HG03460 (cell line): ENCODE measurements around the gene SH2D1B.

ENCODE experiments used
- ATAC-seq: cut with Tn5 transposase; IDR thresholded peaks from one replicate; pipeline ENCODE4 v1.9.1; 2021; ENCODE audit not compliant: unreplicated experiment

SH2D1B gene

DNA sequence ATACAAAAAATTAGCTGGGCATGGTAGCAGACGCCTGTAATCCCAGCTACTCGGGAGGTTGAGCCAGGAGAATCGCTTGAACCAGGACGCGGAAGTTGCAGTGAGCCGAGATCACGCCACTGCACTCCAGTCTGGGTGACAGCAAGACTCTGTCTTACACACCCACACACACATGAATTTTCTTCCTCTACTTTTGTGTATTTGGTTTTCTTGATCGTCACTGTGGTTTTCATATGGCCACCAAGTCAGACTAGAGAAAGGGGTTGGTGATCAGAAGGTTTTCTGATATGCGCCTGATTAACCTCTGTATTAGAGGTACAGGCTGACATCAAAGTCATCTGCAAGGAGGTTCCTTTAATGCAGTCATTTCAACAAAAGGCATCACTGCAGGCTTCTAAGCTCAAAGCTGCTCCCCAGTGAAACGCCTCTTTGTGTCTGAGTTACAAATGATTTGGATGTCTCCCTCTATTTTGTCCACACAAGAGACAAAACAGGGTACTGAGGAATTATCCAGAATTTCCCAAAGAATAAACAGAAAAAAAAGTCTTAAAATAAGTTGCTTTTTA is 11.1 kb downstream of the SH2D1B start:
- no peak for ATAC-seq

DNA sequence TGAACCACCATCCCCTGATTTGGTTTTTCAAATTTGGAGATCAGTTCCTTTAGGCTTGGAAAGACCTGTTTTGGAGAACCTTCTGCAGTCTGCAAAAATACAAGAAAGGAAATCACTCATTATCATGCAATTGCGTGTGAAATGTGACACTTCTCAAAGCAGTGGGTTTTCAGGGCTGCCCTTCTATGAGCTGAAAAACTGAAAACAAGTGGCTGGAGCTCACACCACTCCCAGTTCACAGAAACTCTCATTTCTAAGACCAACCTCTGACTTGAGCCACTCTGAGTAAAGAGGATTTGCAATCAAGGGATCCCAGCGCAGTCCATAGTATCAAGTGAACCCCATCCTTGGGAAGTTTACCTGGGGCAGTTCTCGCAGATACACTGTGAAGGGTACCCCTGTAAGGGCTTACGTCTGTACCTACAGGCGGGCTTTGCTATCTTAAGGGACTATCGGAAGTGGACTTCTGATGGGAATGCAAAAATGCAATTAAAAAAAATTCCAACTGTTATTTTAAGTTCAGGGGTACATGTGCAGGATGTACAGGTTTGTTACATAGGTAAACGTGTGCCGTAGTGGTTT is 12.8 kb downstream of the SH2D1B start:
- ATAC-seq, result no peak

DNA sequence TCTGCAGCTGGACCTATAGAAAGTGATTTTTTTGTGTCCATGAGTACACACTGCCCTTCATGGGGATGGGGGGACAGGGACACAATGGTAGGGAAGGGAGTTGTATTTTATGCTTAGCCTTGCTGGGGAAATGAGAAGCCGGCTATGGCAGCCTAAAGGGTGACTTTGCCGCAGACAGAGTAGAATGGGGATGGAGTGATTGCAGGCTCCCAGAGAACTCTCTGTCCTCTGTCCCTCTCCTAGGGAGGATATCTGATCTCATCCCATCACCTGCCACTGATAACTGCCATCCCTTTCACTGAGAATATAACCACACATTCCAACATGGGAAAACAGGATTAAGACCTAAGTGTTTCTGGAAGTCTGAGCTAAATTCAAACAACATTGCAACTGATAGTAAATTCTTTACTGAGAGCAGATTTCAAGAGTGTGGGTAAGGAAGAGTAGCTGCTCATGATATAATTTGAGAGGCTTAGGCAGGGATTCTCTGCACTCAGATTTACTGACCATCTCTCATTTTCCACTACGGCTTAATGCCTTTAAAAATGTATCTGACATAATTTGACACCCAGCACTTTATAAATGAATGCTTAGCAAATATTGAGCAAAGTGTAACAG is 13.9 kb downstream of the SH2D1B start:
- no peak for ATAC-seq

DNA sequence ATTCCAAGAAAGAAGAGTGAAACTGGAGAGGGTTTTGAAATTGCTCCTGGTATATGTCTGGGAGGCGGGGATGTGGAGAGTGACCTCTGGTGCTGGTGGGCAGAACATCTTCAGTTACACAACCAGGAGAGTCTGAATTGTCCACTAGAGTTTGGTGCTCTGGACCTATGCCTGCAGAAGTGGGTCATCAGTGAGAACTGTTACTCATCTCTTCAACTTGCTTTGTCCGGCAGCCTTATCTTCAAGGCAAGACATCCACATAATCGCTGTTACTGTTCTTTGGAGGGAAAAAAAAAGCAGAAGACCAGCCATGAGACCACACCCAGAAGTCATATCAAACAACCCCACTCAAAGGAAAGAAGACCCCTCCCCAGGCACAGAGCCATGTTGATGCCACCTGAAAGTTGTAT is 14.9 kb downstream of the SH2D1B start:
- no peak for ATAC-seq

DNA sequence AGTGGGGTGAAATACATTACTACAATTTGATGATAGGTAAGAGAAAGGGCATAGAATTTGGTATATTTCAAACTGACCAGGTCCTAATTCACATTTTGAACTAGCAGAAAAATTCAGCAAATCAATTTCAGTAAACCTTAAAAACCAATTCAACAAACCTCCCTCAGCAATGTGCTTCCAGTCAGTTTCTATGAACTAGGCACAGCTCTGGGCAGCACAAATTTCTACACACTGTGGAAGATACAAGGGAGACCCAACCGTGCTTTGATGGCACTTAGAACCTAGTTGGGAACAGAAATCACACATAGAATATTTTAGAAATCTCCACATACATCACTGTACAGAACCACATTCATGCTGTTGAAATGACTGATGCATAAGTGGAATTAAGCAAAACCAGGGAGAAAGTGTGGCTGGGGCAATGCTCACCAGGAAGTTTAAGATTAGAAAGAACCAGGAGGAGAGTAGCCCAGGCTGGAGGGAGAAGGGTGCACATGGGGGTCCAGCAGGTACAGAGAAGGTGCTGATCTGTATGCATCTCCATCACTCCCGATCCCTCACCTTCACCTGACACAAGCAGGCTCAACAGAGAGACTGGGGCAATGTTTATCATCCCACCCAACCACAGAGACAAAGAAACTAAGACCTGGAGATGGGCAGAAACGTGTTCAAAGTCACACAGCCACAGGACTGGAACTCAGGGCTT is 15.6 kb downstream of the SH2D1B start:
- ATAC-seq, result no peak

DNA sequence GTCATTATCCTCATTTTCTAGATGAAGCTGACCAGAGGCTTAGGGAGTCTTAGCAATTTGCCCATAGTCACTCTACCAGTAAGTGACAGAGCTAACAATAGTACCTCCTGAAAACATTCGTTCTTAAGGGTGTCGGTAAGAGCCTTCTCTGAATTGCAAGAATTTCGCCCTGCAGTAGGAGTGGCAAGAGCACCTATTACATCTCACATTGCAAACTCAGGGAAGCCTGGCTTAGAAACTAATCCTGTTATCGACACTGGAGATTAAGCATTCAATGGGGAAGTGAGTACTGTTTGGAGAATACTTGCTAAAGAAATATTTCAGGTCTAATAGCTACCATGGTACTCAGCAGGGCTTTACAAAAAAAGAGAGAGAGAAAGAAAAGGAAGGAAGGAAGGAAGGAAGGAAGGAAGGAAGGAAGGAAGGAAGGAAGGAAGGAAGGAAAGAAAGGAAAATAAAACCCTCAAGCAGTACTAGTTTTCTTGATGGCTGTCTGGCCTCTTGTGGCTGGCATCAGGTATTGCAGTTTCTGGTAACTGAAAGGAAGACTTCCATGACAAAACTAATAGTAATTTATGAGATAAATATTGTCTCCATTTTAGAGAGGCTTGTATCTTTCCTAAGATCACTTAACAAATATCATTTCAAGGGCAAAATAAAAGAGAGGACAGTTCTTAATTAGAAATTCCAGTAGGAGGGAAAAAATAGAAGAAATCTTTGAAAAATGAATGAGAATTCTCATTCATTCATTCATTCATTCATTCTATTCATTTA is 20.0 kb downstream of the SH2D1B start:
- no peak for ATAC-seq

DNA sequence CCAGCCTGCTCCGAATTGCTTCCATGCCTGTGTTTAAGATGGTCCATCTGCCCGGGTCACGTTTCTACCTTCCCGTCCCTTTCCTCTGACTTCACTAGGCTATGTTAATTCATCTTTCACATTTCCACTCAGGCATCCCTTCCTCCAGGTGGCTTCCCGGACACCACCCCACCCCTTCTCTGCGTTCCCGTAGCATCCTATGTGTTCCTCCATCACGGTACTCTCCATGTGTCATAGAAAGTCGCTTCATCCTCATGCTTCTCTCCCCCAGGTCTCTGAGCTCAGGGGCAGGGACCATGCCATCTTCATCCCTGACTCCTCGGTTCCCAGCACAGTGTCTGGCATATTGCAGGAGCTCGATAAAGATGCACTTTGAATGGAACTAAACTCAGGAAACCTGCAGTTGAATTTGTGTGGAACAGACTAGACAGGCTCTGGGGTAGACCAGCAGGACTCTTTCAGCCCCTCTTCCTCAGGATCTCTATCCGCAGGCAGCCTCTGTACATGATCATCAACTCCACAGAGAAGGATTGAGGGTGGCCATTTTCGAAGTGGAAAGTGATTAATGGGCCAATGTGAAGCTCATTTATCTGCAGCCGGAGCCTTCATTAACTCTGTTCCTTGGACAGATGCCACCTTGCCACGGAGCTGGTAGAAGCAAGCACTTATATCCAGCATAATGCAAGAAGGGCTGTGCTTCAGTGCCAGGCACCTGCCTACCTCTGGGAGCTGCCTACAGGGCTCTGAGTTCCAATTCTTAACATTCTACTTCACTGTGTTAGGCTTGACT is 21.3 kb downstream of the SH2D1B start:
- ATAC-seq, result no peak

DNA sequence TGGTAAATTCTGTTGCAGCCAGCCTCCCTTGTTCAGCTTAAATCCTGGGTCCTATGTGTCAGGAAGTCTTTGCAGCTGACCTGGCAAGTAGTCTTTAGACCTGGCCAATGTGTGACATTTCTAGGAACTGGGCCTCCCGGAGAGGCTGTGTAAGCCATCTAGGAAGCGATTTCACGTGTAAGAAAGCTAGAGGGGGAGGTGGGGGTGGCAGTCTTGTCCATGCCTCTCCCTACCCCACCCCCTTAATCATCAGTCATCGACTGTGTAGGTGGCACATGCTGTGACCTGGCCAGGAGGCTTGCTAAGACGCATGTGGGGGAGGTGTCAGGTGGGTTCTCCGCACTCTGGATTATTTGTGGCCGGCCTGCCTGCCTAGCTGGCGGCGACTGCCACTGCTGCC is 22.0 kb downstream of the SH2D1B start:
- ATAC-seq, result no peak

DNA sequence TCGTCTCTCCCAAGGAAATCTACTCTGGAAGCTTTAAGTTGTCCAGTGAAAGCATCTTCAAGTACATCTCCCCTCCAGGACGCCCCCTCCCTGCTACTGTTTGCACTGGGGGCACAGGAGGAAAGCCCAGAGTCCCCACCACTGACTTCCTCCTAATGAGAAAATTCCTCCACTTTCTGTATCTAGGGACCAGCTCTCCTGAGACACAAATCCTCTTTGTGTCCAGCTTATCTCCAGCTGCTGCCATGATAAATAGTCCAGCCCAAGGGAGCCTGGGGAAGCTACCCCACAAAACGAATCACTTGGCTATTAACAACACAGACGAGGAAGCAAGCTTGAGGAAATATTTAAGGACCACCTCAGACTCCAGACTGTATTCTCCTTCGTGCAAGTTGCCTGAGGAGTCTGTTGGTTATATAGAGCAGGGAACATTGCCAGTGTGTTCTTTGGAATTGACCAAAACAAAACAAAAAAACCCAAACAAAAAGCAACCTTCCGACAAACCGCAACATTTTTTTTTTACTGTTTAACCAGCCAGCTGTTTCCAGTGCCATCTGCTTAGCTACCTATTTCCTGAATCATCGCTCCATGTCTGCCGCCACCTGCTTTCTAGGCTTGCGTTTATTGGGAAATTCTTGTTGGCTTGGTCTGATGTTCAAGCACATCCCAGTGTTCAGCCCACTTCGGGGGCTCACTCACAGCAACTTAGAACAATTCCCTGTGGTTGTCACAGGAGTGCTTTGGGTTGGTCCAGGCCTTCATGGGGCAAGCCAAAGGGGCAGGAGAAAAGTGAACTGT is 22.7 kb downstream of the SH2D1B start:
- ATAC-seq, result peak; percentile 53

DNA sequence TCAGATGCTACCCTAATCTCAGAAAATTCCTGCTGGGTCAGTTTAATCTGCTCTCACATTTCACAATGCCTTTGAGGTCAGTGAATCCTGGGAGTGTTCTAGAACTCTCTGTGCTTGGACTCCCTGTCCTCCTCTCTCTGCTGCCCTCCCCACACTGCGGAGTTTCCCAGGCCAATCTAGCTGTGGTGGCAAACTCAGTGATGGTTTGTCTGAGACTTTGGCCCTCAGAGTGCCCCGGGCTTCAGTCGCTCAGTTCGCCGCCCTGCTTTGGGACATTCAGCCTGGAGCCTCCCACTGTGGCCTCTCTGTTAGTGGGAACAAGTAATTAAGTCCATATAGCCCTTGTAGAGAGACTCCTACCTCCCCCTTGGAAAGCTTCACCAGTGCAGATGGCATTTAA is 23.3 kb downstream of the SH2D1B start:
- no peak for ATAC-seq

DNA sequence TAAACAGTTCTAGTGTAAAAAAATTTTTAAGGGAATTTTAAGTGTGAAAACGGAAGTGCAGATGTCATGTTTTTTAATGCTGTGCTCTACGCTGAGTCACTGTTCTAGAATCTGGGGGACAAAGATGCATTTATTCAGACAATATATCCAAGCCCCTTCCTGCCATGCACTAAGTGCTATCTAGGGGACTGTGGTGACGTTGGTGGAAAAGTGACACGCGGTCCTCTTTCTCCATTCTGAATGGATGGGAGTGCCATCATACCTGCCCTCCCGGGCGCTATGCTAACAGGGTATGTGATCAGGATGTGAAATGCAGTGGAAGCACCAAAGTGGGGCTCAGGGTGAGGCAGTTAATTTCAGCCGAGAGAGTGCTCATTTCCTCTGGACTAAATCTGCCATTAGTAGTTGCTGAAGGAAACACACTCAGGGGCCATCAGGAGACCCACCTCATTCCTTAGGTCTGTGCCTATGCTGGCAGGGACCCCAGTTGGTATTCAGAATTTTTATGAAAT is 23.8 kb downstream of the SH2D1B start:
- ATAC-seq, result no peak

DNA sequence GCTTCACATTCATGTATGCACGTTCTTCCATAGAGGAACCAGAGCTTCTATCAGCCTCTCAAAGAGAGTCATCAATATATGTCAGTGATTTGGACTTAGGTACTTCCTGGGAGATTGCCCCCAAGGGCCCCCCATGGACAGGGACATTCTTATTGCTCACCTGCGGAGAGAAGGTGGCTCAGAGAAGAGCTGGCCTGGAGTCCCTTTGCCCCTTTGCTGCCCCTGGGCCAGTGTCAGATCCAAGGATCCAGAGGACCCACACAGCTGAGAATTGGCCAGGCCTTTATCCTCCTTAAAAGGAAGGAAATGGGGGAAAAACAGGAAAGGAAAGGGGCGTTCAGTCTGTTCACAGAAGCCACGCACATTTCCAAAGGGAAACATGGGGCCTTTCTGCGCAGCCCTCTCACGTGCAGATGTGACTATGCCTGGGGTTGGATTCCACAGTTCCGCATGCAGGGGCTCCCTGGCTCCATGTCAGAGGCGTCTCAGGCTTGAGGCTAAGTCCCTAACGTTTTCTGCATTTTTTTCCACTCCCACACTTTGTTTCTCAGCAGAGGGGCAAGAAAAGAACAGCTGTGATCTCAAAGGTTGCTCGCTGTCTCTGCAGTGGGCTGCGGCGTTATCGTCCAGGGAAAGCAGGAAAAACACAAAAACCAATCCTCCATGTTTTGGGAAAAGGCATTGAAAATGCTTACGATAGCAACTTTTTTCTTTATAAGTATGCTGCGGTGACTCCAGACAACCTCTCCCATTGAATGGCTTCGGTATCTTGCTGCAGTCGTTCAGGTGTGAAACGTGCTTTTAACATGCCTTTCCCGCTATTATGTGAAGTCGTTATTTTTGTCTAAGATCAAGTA is 24.5 kb downstream of the SH2D1B start:
- ATAC-seq, result no peak

DNA sequence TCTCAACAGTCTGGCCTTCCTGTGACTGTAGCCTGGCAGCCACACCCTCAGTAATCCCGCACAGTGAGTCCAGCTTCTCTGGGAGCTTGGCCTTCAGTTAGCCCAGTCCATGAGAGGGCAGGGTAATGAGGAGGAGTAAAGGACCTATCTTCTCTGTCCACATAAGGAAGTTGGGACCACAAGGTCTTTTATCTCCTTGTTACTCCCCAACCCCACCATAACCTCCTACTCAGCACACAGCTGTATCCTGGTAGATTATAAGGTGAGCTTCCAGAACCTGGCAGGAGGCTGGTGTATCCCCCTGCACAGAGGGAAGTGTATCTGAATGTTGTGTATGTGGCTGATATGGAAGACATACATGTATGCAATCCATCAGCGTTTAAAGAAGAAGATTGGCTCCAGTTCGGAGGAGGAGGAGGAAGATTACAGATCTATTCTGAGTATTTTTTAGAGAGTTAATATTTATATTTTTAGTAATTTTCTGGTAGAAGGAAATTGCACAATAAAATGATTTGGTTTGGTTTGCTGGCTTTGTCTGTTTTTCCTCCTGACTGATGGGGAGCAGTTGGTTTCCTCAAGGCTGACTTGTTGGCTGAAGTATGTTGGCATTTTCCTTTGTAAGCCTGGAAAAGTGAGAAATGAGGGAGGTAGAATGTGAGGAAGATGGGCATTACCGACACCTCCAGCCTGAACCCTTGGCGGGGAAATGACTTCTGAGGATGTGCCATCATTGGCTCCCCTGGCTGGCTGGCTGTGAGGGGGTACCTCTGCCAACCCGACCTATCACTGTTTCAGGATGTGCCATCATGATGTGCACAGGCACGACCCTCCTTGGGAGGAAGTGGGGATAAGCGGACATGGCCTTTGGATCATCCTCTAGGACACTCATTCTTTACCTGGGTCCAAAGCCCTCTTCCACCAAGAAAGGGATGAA is 25.4 kb downstream of the SH2D1B start:
- ATAC-seq, result no peak

DNA sequence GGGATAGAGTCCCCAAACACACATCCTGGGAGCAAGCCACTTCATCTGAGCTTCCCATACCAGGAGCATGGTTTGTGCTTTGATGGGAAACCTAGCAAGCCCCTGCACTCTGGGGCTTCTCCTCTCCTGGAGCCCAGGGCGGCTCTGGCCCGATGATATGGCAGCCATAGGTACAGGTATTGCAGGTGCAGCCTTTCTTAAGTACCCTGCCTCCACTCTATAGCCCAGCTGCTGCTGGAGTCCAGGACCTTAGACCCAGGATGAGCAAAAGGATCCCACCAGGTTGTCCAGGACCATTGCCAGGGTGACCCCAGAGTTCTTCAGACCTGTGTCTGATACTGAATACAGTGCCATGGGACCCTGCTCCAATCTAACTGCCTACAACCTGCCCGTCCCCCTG is 26.2 kb downstream of the SH2D1B start:
- no peak for ATAC-seq

DNA sequence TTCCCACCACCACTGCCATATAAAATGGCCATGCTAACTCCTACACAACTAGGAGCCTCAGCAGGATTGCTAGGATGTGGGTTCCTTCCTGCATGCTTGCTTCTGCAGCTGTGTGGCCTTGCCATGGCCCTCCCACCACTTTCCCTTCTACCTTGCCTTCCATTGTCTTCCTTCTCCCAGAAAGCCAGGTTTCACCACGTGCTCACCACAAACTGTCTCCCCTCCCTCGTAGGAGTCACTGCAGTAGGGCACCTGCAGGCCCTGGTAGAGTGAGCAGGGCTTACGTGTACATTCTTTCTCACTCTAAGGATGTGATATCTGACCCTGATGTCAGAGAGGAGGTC is 26.7 kb downstream of the SH2D1B start:
- no peak for ATAC-seq

DNA sequence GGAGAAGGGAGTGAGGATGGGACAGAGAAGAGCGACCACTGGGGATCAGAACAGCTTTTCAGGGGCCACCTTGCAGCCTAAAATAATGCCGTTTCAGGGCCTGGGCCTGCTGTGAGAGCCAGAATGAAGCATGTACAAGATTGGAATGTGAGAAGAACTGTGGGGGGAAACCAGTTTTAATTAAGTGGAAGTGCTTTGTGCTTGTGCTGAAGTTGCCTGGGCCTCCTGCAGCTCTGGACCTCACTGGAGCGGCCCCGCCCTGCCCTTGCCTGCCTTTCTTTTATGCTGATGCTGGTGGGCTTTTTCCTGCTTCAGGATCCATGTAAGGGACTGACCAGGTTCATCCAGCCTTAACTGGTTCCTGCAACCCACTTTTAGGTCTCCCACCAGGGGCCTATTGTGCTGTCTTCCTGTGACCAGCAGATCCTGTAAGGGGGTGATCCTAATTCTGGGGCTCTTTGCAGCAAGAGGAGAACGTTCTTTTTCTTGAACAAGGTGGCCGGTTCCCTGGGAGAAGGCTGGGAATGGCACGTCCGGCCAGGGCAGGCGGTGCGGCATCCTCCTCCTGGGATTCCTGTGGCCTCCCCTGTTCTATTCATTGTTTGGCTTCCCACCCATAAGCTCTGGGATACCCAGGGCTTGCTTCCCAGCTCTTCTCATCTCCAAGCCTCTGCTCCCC is 27.2 kb downstream of the SH2D1B start:
- ATAC-seq, result no peak

DNA sequence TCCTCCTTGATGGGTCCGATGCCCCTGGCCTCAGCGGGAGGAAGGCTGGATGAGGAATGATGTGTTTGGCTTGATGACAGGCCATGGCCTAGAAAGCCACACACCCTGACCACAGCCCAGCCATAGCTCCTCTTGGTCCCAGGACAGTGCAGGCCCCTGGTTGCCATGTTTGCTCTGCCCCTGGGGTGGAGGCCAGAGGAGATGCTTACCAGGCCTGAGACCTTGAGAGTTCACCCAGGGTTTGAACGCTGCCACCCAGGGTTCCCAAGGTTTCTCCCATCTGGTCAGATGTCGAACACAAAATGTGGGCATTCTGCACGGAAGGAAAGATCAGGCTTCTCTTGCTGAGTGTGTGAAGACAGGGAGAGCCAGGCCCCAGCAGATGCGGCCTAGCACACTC is 27.8 kb downstream of the SH2D1B start:
- ATAC-seq, result no peak
